Activated CD4-positive, alpha-beta memory T cell treated with anti-CD3 and anti-CD28 coated beads for 36 hours (primary cell): ENCODE measurements around the gene ZG16B. TPM values are rescaled to one million over a fixed set of nuclear protein-coding genes. Genes with fewer than 3 reads are reported as not detected.

ENCODE experiments used
- CTCF ChIA-PET: fragments of 350-600 bp; sonication (Branson Sonifier 250); formaldehyde crosslinking; loops from one replicate; lab custom pipeline; 2021; ENCODE audit warnings: antibody characterized with exemption, inconsistent platforms; lab: Charles Lee
- POLR2A ChIA-PET: fragments of 350-600 bp; sonication (Branson Sonifier 250); formaldehyde crosslinking; loops from one replicate; lab custom pipeline; 2021; ENCODE audit warnings: antibody characterized with exemption; lab: Charles Lee
- DNase-seq: peaks from one replicate; pipeline ENCODE4 v3.0.0-alpha.2; 2020
- H3K27ac Mint-ChIP-seq: one replicate; pipeline ENCODE4 v1.8.0; 2021; ENCODE audit warnings: mixed read lengths
- H3K27me3 Mint-ChIP-seq: one replicate; pipeline ENCODE4 v1.8.0; 2021; ENCODE audit warnings: mixed read lengths
- H3K36me3 Mint-ChIP-seq: one replicate; pipeline ENCODE4 v1.8.0; 2021; ENCODE audit warnings: mixed read lengths
- H3K4me1 Mint-ChIP-seq: one replicate; pipeline ENCODE4 v1.8.0; 2021; ENCODE audit warnings: low read depth, mixed read lengths
- H3K4me3 Mint-ChIP-seq: one replicate; pipeline ENCODE4 v1.8.0; 2021; ENCODE audit warnings: mild to moderate bottlenecking, mixed read lengths
- H3K9me3 Mint-ChIP-seq: one replicate; pipeline ENCODE4 v1.8.0; 2021; ENCODE audit warnings: mixed read lengths
- intact Hi-C: fragments of 100-400 bp; cut with micrococcal nuclease; formaldehyde crosslinking; loops from one replicate; pipeline ENCODE4 v1.15.1; 2023
- total RNA-seq, 2 experiments: library from RNA; stranded (reverse); gene quantifications; one replicate each; pipeline ENCODE4 v1.2.3, GENCODE V29; 2021

The ZG16B gene
- total RNA-seq, 2 experiments from 2014 or later = 2.6 to 3.0 TPM

DNA sequence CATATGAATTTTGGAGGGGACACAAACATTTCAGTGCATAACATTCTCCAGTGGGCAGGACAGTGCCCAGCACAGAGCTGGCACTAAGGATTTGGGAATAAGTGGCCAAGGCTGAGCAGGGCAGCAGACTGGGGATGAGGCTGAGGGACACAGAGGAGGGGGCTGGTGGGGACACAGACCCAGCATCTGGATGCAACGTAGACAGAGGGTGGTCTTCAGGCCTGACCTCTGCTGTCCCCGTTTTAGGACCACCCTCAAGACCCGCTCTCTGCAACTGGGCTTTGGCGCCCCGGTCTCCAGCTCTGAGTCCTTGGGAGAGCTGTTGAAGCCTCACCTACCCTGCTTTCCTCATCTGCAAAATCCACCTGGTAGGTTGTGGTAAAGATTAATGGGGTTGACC is 39.5 kb upstream of the ZG16B start:
- no peak overlapping the region for H3K27ac Mint-ChIP-seq
- H3K4me1 Mint-ChIP-seq = peaks cover 3% of the 10 kb centered on the region
- no peak overlapping the region for H3K4me3 Mint-ChIP-seq
- no peak for DNase-seq
- no peaks in the 10 kb centered on the region for H3K9me3 Mint-ChIP-seq
- no peaks in the 10 kb centered on the region for H3K36me3 Mint-ChIP-seq
- intact Hi-C loops = no loop called here
- peaks cover 23% of the 10 kb centered on the region for H3K27me3 Mint-ChIP-seq
- POLR2A ChIA-PET = no interaction called here
- CTCF ChIA-PET = no interaction called here

GRCh38 chr16:2791174-2791573 is 38.9 kb upstream of the ZG16B start:
- H3K36me3 Mint-ChIP-seq = no peaks in the 10 kb centered on the region
- intact Hi-C loops = no loop called here
- no peak for DNase-seq
- H3K4me1 Mint-ChIP-seq = peaks cover under 1% of the 10 kb centered on the region
- CTCF ChIA-PET = interaction anchor here (0.6 kb wide), 1 partner anchor 29 kb away, joined by 3 read pairs; no protein-coding TSS in a partner anchor
- no peaks in the 10 kb centered on the region for H3K9me3 Mint-ChIP-seq
- H3K27ac Mint-ChIP-seq = no peak overlapping the region
- H3K27me3 Mint-ChIP-seq = peaks cover 26% of the 10 kb centered on the region
- POLR2A ChIA-PET = no interaction called here
- no peak overlapping the region for H3K4me3 Mint-ChIP-seq

DNA sequence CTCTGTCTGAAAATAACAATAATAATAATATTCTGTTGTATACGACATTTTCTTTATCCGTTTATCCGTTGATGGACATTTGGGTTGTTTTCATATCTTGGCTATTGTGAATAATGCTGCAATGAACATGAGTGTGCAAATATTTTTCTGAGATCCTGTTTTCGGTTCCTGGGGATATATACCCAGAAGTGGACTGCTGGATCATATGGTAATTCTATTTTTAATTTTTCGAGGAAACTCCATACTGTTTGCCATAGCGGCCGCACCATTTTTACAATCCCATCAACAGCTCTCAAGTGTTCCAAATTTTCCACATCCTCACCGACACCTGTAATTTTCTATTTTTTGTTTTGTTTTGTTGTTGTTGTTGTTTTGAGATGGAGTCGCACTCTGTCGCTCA is 37.2 kb upstream of the ZG16B start:
- CTCF ChIA-PET = no interaction called here
- POLR2A ChIA-PET = no interaction called here
- Mint-ChIP-seq H3K27me3 (peaks cover 27% of the 10 kb centered on the region), H3K4me1 (no peaks in the 10 kb centered on the region), H3K9me3 (no peaks in the 10 kb centered on the region), H3K36me3 (no peaks in the 10 kb centered on the region), H3K4me3 (no peak overlapping the region), H3K27ac (no peak overlapping the region)
- intact Hi-C loops = no loop called here
- DNase-seq = no peak

DNA sequence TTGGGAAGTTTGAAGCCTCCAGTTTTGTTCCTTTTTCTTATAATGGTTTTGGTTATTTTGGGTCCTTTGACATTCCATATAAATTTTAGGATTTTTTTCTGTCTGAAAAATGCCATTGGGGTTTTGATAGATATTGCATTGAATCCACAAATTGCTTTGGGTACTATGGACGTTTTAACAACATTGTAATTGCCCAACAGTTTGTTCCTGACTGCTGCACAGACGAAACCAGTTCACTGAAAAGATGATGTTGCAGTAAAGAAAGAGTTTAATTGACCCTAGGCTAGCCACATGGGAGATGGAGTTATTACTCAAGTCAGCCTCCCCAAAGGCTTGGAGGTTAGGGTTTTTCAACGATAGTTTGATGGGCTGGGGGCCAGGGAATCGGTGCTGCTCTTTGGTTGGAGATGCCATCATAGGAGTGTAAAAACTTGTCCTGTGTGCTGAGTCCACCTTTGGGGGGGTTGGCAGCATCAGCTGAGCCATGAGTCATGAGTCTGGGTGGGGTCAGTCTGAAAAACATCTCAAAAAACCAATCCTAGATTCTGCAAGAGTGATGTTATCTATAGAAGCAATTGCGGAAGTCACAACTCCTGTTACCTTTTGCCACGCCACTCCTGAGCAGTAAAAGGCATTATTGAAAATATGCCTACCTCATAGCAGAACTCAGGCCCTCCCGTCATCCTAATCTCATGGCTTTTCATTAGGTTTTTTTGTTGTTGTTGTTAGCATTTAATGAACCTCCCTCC is 34.5 kb upstream of the ZG16B start:
- Mint-ChIP-seq H3K4me3 (no peak overlapping the region), H3K9me3 (no peaks in the 10 kb centered on the region), H3K4me1 (no peaks in the 10 kb centered on the region), H3K36me3 (no peaks in the 10 kb centered on the region), H3K27ac (no peak overlapping the region), H3K27me3 (peaks cover 21% of the 10 kb centered on the region)
- DNase-seq = no peak
- intact Hi-C loops = no loop called here
- CTCF ChIA-PET = no interaction called here
- POLR2A ChIA-PET = no interaction called here

DNA sequence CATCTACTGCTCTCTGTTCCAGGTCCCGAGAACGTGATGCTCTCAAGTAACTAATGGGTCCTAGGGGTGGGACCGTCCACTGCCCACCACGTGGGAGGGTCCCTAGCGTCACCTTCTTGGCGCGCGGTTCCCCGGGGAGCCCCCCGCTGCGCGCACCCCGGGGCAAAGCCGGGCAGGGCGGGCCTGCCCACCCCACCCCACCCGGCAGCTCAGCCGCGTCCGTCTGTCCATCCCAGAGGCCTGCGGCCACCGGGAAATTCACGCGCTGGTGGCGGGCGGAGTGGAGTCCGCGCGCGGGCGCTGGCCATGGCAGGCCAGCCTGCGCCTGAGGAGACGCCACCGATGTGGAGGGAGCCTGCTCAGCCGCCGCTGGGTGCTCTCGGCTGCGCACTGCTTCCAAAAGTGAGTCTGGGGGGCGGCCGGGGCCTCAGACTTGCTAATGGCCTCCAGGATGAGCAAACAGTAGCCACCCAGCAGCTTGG is 31.3 kb upstream of the ZG16B start:
- no peak overlapping the region for H3K4me3 Mint-ChIP-seq
- DNase-seq = no peak
- no peak overlapping the region for H3K27ac Mint-ChIP-seq
- H3K9me3 Mint-ChIP-seq = peaks cover 3% of the 10 kb centered on the region
- no peaks in the 10 kb centered on the region for H3K4me1 Mint-ChIP-seq
- intact Hi-C loops = no loop called here
- ChIA-PET CTCF (no interaction called here), POLR2A (no interaction called here)
- H3K36me3 Mint-ChIP-seq = no peaks in the 10 kb centered on the region
- peaks cover 12% of the 10 kb centered on the region for H3K27me3 Mint-ChIP-seq

- ChIA-PET CTCF (no interaction called here), POLR2A (no interaction called here)
- Mint-ChIP-seq H3K27me3 (peaks cover 9% of the 10 kb centered on the region), H3K9me3 (peaks cover 9% of the 10 kb centered on the region), H3K4me1 (no peaks in the 10 kb centered on the region), H3K36me3 (no peaks in the 10 kb centered on the region), H3K4me3 (no peak overlapping the region), H3K27ac (no peak overlapping the region)
- intact Hi-C loops = no loop called here
- no peak for DNase-seq
These were observed 30.8 kb upstream of the ZG16B start for GRCh38 chr16:2799205-2799858.

DNA sequence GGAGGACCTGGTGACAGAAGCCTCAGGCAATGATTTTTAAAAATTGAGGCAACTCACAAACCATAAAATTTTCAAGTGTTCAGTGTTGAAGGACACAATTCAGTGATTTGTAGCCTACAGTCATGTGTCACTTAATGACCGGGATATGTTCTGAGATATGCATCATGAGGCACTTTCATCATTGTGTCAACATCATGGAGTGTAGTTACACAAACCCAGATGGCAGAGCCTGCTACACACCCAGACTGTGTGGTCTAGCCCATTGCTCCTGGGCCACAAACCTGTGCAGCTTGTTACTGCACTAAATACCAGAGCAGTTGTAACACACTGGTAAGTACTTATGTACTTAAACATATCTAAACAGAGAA is 30.3 kb upstream of the ZG16B start:
- Mint-ChIP-seq H3K27ac (no peak overlapping the region), H3K36me3 (no peaks in the 10 kb centered on the region), H3K4me3 (no peak overlapping the region), H3K4me1 (no peaks in the 10 kb centered on the region), H3K27me3 (peaks cover 6% of the 10 kb centered on the region), H3K9me3 (peaks cover 13% of the 10 kb centered on the region)
- CTCF ChIA-PET = no interaction called here
- intact Hi-C loops = no loop called here
- POLR2A ChIA-PET = no interaction called here
- no peak for DNase-seq

DNA sequence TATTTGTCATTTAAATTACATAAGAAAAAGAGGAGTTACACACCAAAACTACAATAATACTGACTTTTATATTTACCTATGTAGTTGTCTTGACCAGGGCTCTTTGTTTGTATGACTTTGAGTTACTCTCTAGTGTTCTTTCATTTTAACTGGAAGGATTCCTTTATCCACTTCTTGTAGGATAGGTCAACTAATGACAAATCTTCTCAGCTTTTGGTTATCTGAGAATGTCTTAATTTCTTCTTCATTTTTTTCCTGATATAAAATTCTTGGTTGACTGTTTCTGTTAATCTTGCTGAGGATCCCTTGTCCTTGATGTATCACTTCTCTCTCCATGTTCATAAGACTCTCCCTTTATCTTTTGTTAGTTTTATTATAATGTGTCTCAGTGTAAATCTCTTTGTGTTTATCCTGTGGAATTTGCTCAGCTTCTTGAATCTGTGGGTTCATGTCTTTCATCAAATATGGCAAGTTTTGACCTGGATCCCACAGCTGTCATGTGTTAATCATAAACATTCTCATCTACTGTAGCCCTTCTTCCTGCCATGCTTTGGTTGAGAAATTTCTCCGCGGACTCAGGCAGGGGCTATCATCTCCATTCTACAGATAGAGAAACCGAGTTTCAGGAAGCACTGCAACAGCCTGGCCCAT is 26.4 kb upstream of the ZG16B start:
- ChIA-PET POLR2A (no interaction called here), CTCF (no interaction called here)
- no peaks in the 10 kb centered on the region for H3K36me3 Mint-ChIP-seq
- H3K4me3 Mint-ChIP-seq = no peak overlapping the region
- H3K9me3 Mint-ChIP-seq = peaks cover 13% of the 10 kb centered on the region
- peaks cover 19% of the 10 kb centered on the region for H3K27me3 Mint-ChIP-seq
- H3K4me1 Mint-ChIP-seq = no peaks in the 10 kb centered on the region
- intact Hi-C loops = no loop called here
- no peak for DNase-seq
- H3K27ac Mint-ChIP-seq = no peak overlapping the region

DNA sequence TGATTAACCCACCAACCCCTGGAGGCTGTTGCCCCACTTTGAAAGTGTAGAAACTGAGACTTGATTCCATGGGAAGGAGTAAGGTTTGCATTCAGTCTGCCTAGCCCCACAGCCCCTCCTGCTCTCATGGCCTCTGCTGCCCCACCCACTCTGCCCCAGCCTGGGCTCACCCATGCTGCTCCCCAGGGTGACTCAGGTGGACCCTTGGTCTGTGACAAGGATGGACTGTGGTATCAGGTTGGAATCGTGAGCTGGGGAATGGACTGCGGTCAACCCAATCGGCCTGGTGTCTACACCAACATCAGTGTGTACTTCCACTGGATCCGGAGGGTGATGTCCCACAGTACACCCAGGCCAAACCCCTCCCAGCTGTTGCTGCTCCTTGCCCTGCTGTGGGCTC is 25.4 kb upstream of the ZG16B start:
- Mint-ChIP-seq H3K9me3 (peaks cover 13% of the 10 kb centered on the region), H3K4me1 (no peaks in the 10 kb centered on the region), H3K27me3 (peaks cover 19% of the 10 kb centered on the region), H3K27ac (no peak overlapping the region), H3K36me3 (no peaks in the 10 kb centered on the region), H3K4me3 (no peak overlapping the region)
- intact Hi-C loops = no loop called here
- ChIA-PET POLR2A (no interaction called here), CTCF (no interaction called here)
- DNase-seq = no peak

DNA sequence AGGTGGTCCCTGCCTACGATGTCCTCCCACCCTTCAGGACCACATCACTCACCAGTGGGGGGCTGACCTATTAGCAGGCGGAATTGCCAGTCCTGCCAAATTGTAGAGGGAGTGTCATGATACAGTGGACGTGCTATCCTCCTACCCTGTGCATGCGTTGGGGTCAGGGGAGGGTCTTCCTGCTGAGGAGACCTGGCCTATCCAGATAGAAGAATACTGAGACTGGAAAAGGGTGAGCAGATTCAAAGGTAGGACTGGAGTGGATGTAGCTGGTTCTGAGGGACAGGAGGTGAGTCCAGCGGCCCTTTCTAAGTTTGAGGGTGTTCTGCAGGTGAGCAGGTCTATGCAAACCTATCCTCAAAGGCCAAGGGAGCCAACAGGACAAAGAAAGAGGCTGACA is 23.8 kb upstream of the ZG16B start:
- ChIA-PET CTCF (no interaction called here), POLR2A (no interaction called here)
- no peak overlapping the region for H3K4me3 Mint-ChIP-seq
- DNase-seq = no peak
- intact Hi-C loops = no loop called here
- H3K36me3 Mint-ChIP-seq = no peaks in the 10 kb centered on the region
- H3K4me1 Mint-ChIP-seq = no peaks in the 10 kb centered on the region
- H3K27me3 Mint-ChIP-seq = peaks cover 20% of the 10 kb centered on the region
- H3K27ac Mint-ChIP-seq = no peak overlapping the region
- peaks cover 13% of the 10 kb centered on the region for H3K9me3 Mint-ChIP-seq

DNA sequence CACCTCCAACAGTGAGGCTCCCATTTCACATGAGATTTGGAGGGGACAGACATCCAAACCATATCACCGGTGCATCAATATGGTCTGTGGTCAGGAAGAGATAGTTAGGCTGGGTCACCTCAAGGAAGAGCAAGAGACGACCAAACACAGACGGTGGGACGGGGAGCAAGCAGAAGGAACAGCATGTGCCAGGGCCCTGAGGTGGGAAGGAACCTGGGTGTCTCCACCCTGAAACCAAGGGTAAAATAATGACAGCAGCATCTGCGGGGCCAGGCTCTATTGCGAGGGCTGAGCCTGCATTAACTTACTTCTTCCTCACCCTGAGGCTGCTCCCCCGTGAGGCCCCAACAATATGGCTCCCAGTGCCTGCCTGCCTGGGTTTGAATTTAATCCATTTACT is 21.9 kb upstream of the ZG16B start:
- Mint-ChIP-seq H3K4me1 (no peaks in the 10 kb centered on the region), H3K27ac (no peak overlapping the region), H3K27me3 (peaks cover 24% of the 10 kb centered on the region), H3K9me3 (peaks cover 13% of the 10 kb centered on the region), H3K36me3 (no peaks in the 10 kb centered on the region), H3K4me3 (no peak overlapping the region)
- POLR2A ChIA-PET = interaction anchor here (0.6 to 0.7 kb wide), 2 partner anchors 56 to 74 kb away, joined by 3 to 5 read pairs; no protein-coding TSS in a partner anchor
- intact Hi-C loops = no loop called here
- DNase-seq = no peak
- CTCF ChIA-PET = no interaction called here

GRCh38 chr16:2809149-2809760 is 20.8 kb upstream of the ZG16B start:
- CTCF ChIA-PET = no interaction called here
- Mint-ChIP-seq H3K4me3 (no peak overlapping the region), H3K9me3 (peaks cover 5% of the 10 kb centered on the region), H3K27me3 (peaks cover 24% of the 10 kb centered on the region), H3K36me3 (no peaks in the 10 kb centered on the region), H3K4me1 (no peaks in the 10 kb centered on the region), H3K27ac (no peak overlapping the region)
- DNase-seq = no peak
- intact Hi-C loops = no loop called here
- POLR2A ChIA-PET = no interaction called here
